Measurements from ENCODE around the gene GIPC3. TPM values are rescaled to one million over a fixed set of nuclear protein-coding genes. Genes with fewer than 3 reads are reported as not detected.

Gene GIPC3
- total RNA-seq, 1 donor from 2014 or later = not detected

DNA sequence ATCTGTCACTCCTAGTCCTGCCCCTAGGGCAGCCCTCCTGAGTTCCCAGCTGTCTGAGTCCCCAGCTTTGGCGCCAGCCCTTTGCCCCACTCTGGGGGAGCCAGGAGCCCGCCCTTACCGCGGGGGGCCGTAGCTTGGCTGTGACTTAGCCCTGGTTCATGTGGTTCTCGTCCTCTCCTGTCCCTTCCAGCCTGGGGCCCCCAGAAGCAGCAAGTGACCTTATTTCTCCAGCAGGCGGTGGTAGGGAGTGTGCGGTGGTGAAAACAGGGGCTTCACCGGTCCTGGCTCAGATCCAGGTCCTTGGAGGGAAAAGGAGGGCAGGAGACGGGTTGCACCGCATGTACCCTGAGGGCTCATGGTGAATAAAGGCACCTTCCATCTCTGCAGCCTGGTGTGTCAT is 7.9 kb downstream of the GIPC3 start:
- Mint-ChIP-seq H3K4me3 (no peak overlapping the region), H3K9me3 (peaks cover 9% of the 10 kb centered on the region), H3K27me3 (ENCODE audit: insufficient read depth, low read depth) (peaks cover 28% of the 10 kb centered on the region), H3K27ac (no peak overlapping the region), H3K36me3 (no peaks in the 10 kb centered on the region), H3K4me1 (no peaks in the 10 kb centered on the region)
- peaks cover 53% of the 10 kb centered on the region for H3K27me3 ChIP-seq
- H3K9ac ChIP-seq = no peak overlapping the region
- no peak overlapping the region for H2AFZ ChIP-seq (replicated peaks)
- H3K9me3 ChIP-seq (ENCODE audit: low read depth) = no peaks in the 10 kb centered on the region
- H3K79me2 ChIP-seq (ENCODE audit: low read depth) = no peaks in the 10 kb centered on the region
- no peak overlapping the region for H3K4me3 ChIP-seq
- DNase-seq (ENCODE audit: low spot score) = peak; percentile 48
- no peaks in the 10 kb centered on the region for H3K36me3 ChIP-seq
- no peak overlapping the region for H3K4me2 ChIP-seq
- H3K4me1 ChIP-seq = no peaks in the 10 kb centered on the region
- TF ChIP-seq EZH2phosphoT487 (IDR thresholded peaks at IDR 0.05) (no peak), EZH2 (IDR thresholded peaks at IDR 0.05) (no peak)
- TF ChIP-seq, protein P1, sequence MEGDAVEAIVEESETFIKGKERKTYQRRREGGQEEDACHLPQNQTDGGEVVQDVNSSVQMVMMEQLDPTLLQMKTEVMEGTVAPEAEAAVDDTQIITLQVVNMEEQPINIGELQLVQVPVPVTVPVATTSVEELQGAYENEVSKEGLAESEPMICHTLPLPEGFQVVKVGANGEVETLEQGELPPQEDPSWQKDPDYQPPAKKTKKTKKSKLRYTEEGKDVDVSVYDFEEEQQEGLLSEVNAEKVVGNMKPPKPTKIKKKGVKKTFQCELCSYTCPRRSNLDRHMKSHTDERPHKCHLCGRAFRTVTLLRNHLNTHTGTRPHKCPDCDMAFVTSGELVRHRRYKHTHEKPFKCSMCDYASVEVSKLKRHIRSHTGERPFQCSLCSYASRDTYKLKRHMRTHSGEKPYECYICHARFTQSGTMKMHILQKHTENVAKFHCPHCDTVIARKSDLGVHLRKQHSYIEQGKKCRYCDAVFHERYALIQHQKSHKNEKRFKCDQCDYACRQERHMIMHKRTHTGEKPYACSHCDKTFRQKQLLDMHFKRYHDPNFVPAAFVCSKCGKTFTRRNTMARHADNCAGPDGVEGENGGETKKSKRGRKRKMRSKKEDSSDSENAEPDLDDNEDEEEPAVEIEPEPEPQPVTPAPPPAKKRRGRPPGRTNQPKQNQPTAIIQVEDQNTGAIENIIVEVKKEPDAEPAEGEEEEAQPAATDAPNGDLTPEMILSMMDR (IDR thresholded peaks at IDR 0.05) = peak; percentile 39
- H3F3A ChIP-seq (ENCODE audit: low read depth) = peaks cover 12% of the 10 kb centered on the region
- H4K20me1 ChIP-seq (ENCODE audit: low read depth) = no peaks in the 10 kb centered on the region
- no peak overlapping the region for H3K27ac ChIP-seq

DNA sequence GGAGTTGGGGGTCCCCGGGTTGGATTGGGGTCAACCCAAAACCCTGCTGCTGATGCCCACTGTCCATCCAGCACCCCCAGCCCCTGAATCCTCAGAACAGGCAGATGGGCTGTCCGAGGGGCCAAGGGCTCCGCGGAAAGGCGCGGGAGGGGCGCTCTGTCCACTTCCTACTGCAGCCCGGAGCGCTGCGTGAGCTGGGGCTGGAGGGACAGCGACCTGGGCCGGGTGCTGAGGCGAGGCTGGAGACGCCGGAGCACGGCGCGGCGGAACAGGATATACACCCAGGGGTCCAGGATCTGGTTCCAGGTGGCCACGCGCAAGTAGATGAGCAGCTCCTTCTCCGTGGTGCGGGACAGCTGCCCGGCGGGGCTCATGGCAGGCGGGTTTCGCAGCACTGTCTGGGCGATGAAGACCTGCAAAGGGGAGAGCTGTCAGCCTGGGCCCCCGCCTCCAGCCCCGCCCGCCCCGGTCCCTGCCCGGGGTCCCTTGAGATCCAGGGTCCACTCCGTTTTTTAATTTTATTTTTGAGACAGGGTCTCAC is 10.3 kb downstream of the GIPC3 start:
- no peak overlapping the region for H3K9ac ChIP-seq
- H4K20me1 ChIP-seq (ENCODE audit: low read depth) = no peaks in the 10 kb centered on the region
- no peak for DNase-seq (ENCODE audit: low spot score)
- no peak overlapping the region for H3K4me2 ChIP-seq
- no peak overlapping the region for H3K4me3 Mint-ChIP-seq
- H3K27me3 Mint-ChIP-seq (ENCODE audit: insufficient read depth, low read depth) = peaks cover 22% of the 10 kb centered on the region
- H3K9me3 Mint-ChIP-seq = peaks cover 5% of the 10 kb centered on the region
- H3K9me3 ChIP-seq (ENCODE audit: low read depth) = no peaks in the 10 kb centered on the region
- H3K4me1 Mint-ChIP-seq = no peaks in the 10 kb centered on the region
- H3K27me3 ChIP-seq = peaks cover 38% of the 10 kb centered on the region
- H3K36me3 ChIP-seq = no peaks in the 10 kb centered on the region
- H3F3A ChIP-seq (ENCODE audit: low read depth) = peaks cover 8% of the 10 kb centered on the region
- TF ChIP-seq EZH2phosphoT487 (IDR thresholded peaks at IDR 0.05) (no peak), EZH2 (IDR thresholded peaks at IDR 0.05) (no peak)
- TF ChIP-seq, protein P1 (IDR thresholded peaks at IDR 0.05) = no peak
- no peaks in the 10 kb centered on the region for H3K36me3 Mint-ChIP-seq
- H3K79me2 ChIP-seq (ENCODE audit: low read depth) = no peaks in the 10 kb centered on the region
- no peak overlapping the region for H3K4me3 ChIP-seq
- no peaks in the 10 kb centered on the region for H3K4me1 ChIP-seq
- no peak overlapping the region for H3K27ac ChIP-seq
- H2AFZ ChIP-seq (replicated peaks) = no peak overlapping the region
- no peak overlapping the region for H3K27ac Mint-ChIP-seq

DNA sequence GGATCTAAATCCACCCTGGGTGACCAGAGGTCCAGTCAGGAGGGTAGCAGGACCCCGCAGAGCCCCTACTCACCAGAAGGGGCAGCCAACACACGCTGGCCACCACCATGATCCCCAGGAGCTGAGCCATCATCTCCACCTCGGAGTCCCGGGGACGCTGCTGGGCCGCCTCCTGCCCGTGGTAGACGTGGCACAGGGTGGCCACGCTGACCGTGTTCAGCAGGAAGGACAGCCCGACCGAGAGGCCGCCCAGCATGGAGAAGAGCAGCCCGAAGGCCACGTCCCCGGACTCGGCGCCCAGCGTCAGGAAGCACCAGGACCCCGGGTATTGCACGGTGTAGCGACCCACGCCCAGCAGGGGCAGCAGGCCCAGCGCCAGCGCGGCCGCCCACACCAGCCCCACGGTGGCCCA is 14.5 kb downstream of the GIPC3 start:
- Histone ChIP-seq H3K27me3 (peaks cover 11% of the 10 kb centered on the region), H3K9me3 (ENCODE audit: low read depth) (no peaks in the 10 kb centered on the region), H3K36me3 (no peaks in the 10 kb centered on the region), H3K4me2 (no peak overlapping the region), H2AFZ (replicated peaks) (no peak overlapping the region), H3K79me2 (ENCODE audit: low read depth) (no peaks in the 10 kb centered on the region), H3K9ac (no peak overlapping the region), H3K4me3 (no peak overlapping the region), H3K4me1 (no peaks in the 10 kb centered on the region), H3F3A (ENCODE audit: low read depth) (no peaks in the 10 kb centered on the region), H4K20me1 (ENCODE audit: low read depth) (no peaks in the 10 kb centered on the region), H3K27ac (no peak overlapping the region)
- H3K4me1 Mint-ChIP-seq = no peaks in the 10 kb centered on the region
- H3K27me3 Mint-ChIP-seq (ENCODE audit: insufficient read depth, low read depth) = peaks cover 10% of the 10 kb centered on the region
- no peaks in the 10 kb centered on the region for H3K36me3 Mint-ChIP-seq
- peak; percentile 42 for DNase-seq (ENCODE audit: low spot score)
- no peak overlapping the region for H3K27ac Mint-ChIP-seq
- TF ChIP-seq, protein P1 (IDR thresholded peaks at IDR 0.05) = peak; percentile 36
- no peak for TF ChIP-seq EZH2 (IDR thresholded peaks at IDR 0.05)
- H3K4me3 Mint-ChIP-seq = no peak overlapping the region
- H3K9me3 Mint-ChIP-seq = no peaks in the 10 kb centered on the region

Data from neural progenitor cell (in vitro differentiated cells).